H1 (cell line): ENCODE measurements around the gene GNA12. TPM values are rescaled to one million over a fixed set of nuclear protein-coding genes. Genes with fewer than 3 reads are reported as not detected.

Experiments used
- CTCF ChIA-PET: fragments of 300-600 bp; sonication (Branson Sonifier 250); formaldehyde crosslinking; loops from one replicate; lab custom pipeline; 2021; ENCODE audit not compliant: partially characterized antibody; lab: Charles Lee
- POLR2A ChIA-PET: fragments of 300-600 bp; sonication (Branson Sonifier 250); formaldehyde crosslinking; loops from one replicate; lab custom pipeline; 2021; ENCODE audit warnings: inconsistent platforms; ENCODE audit not compliant: partially characterized antibody; lab: Charles Lee
- DNase-seq, 2 experiments: peaks; one replicate each; pipeline versions ENCODE4 v3.0.0 to v3.0.0-alpha.2; 2010 to 2022; ENCODE audit warnings: low spot score in 2 of 2, low read depth in 1 of 2, mixed read lengths in 1 of 2
- FAIRE-seq: peaks from 2 replicates; lab custom pipeline; 2011; peaks lifted over from hg19 to GRCh38; lab: Jason Lieb, UNC
- H2AFZ ChIP-seq: 2 replicates; pipeline ENCODE4 v1.8.1; 2012; ENCODE audit warnings: low read length, inconsistent platforms
- H2AK5ac ChIP-seq: 2 replicates; pipeline ENCODE4 v1.6.1; 2013; ENCODE audit warnings: low read depth, low read length
- H2BK120ac ChIP-seq: replicated peaks from 2 replicates; pipeline ENCODE3; 2013; ENCODE audit warnings: low read depth, low read length, inconsistent platforms
- H2BK12ac ChIP-seq: 2 replicates; pipeline ENCODE4 v1.6.1; 2013; ENCODE audit warnings: low read depth, low read length
- H2BK15ac ChIP-seq: 2 replicates; pipeline ENCODE4 v1.6.1; 2013; ENCODE audit warnings: low read length
- H2BK20ac ChIP-seq: 2 replicates; pipeline ENCODE4 v1.6.1; 2013; ENCODE audit warnings: low read length
- H2BK5ac ChIP-seq: 2 replicates; pipeline ENCODE4 v1.6.1; 2013; ENCODE audit warnings: low read depth, low read length
- H3K14ac ChIP-seq: 2 replicates; pipeline ENCODE4 v1.6.1; 2013; ENCODE audit warnings: inconsistent platforms; ENCODE audit not compliant: insufficient read length
- H3K18ac ChIP-seq: 2 replicates; pipeline ENCODE4 v1.6.1; 2013; ENCODE audit warnings: low read length; ENCODE audit errors: extremely low read depth
- H3K23ac ChIP-seq: 2 replicates; pipeline ENCODE4 v1.6.1; 2013; ENCODE audit warnings: inconsistent platforms; ENCODE audit not compliant: insufficient read length
- H3K23me2 ChIP-seq: 2 replicates; pipeline ENCODE4 v1.6.1; 2013; ENCODE audit warnings: low read depth, low read length
- H3K27ac ChIP-seq: 2 replicates; pipeline ENCODE4 v1.6.1; 2011; ENCODE audit warnings: low read depth, low read length, inconsistent platforms
- H3K27me3 ChIP-seq, 4 experiments: replicated peaks in 1 of 4; 1 replicate in 1 of 4; 2 replicates in 3 of 4; pipeline versions ENCODE4 v1.6.1 to v1.8.1; 2011 to 2013; ENCODE audit warnings: low read length in 3 of 4, mild to moderate bottlenecking in 3 of 4, inconsistent platforms in 2 of 4, mixed read lengths in 2 of 4, moderate library complexity in 1 of 4; ENCODE audit not compliant: control insufficient read depth in 3 of 4, insufficient read depth in 3 of 4; ENCODE audit errors: extremely low read depth in 1 of 4
- H3K36me3 ChIP-seq, 4 experiments: 2 replicates each; pipeline versions ENCODE4 v1.6.1 to v1.8.1; 2011 to 2013; ENCODE audit warnings: mild to moderate bottlenecking in 4 of 4, low read length in 3 of 4, moderate library complexity in 2 of 4, control low read depth in 1 of 4, inconsistent platforms in 1 of 4; ENCODE audit not compliant: insufficient read depth in 4 of 4, control insufficient read depth in 2 of 4
- H3K4ac ChIP-seq: replicated peaks from 2 replicates; pipeline ENCODE3; 2013; ENCODE audit warnings: low read length, low read depth, mixed read lengths, inconsistent platforms; ENCODE audit not compliant: insufficient read length
- H3K4me1 ChIP-seq, 4 experiments: replicated peaks in 1 of 4; 1 replicate in 1 of 4; 2 replicates in 3 of 4; pipeline versions ENCODE4 v1.6.1 to v1.8.1; 2011 to 2013; ENCODE audit warnings: low read length in 3 of 4, inconsistent platforms in 2 of 4, mixed read lengths in 1 of 4; ENCODE audit not compliant: insufficient read depth in 4 of 4, control insufficient read depth in 3 of 4
- H3K4me2 ChIP-seq, 2 experiments: 2 replicates each; pipeline versions ENCODE4 v1.6.1 to v1.8.1; 2011 to 2013; ENCODE audit warnings: low read depth in 2 of 2, low read length in 2 of 2, control low read depth in 1 of 2, inconsistent platforms in 1 of 2, mild to moderate bottlenecking in 1 of 2; ENCODE audit not compliant: insufficient read depth in 1 of 2
- H3K4me3 ChIP-seq, 4 experiments: fragments of 200-600, 300-600 bp in 1 of 4; sonication (generic), shearing (Covaris generic), sonication (Bioruptor Twin) in 1 of 4; 2 replicates each; pipeline versions ENCODE4 v1.5.1 to v1.8.1; 2011 to 2016; ENCODE audit warnings: low read length in 4 of 4, low read depth in 3 of 4, control low read depth in 2 of 4, inconsistent platforms in 2 of 4, mild to moderate bottlenecking in 2 of 4, mixed read lengths in 1 of 4, moderate library complexity in 1 of 4; ENCODE audit not compliant: insufficient read depth in 2 of 4; ENCODE audit errors: extremely low read depth in 1 of 4
- H3K56ac ChIP-seq: replicated peaks from 2 replicates; pipeline ENCODE3; 2013; ENCODE audit warnings: low read depth, mild to moderate bottlenecking, mixed read lengths, low read length, inconsistent platforms; ENCODE audit not compliant: insufficient read length
- H3K79me1 ChIP-seq: 2 replicates; pipeline ENCODE4 v1.6.1; 2013; ENCODE audit warnings: low read depth, low read length, control low read depth
- H3K79me2 ChIP-seq, 2 experiments: 2 replicates each; pipeline versions ENCODE4 v1.6.1 to v1.8.1; 2012 to 2013; ENCODE audit warnings: low read length in 2 of 2, mild to moderate bottlenecking in 2 of 2, inconsistent platforms in 1 of 2; ENCODE audit not compliant: insufficient read depth in 2 of 2, control insufficient read depth in 1 of 2
- H3K9ac ChIP-seq, 4 experiments: replicated peaks in 1 of 4; 1 replicate in 1 of 4; 2 replicates in 3 of 4; pipeline versions ENCODE4 v1.6.1 to v1.8.1; 2011 to 2013; ENCODE audit warnings: low read depth in 3 of 4, low read length in 3 of 4, control low read depth in 2 of 4, mild to moderate bottlenecking in 2 of 4, moderate library complexity in 2 of 4, inconsistent platforms in 1 of 4; ENCODE audit errors: extremely low read depth in 1 of 4
- H3K9me3 ChIP-seq, 2 experiments: 2 replicates each; pipeline versions ENCODE4 v1.6.1 to v1.8.1; 2012 to 2013; ENCODE audit warnings: mild to moderate bottlenecking in 2 of 2, moderate library complexity in 2 of 2, control low read depth in 1 of 2, inconsistent platforms in 1 of 2, low read depth in 1 of 2, low read length in 1 of 2, mixed read lengths in 1 of 2; ENCODE audit not compliant: insufficient read depth in 2 of 2
- H4K20me1 ChIP-seq, 2 experiments: replicated peaks in 1 of 2; 2 replicates each; pipeline versions ENCODE3 to v1.8.1; 2011 to 2013; ENCODE audit warnings: inconsistent platforms in 2 of 2, low read length in 2 of 2, mild to moderate bottlenecking in 1 of 2; ENCODE audit not compliant: insufficient read depth in 2 of 2, control insufficient read depth in 1 of 2
- H4K5ac ChIP-seq: 2 replicates; pipeline ENCODE4 v1.6.1; 2013; ENCODE audit warnings: low read length, low read depth, mixed read lengths, inconsistent platforms; ENCODE audit not compliant: insufficient read length
- H4K8ac ChIP-seq: 2 replicates; pipeline ENCODE4 v1.8.0; 2013; ENCODE audit warnings: mild to moderate bottlenecking, moderate library complexity, low read length, inconsistent platforms; ENCODE audit not compliant: insufficient read depth; ENCODE audit errors: extremely low read depth
- H4K91ac ChIP-seq: replicated peaks from 2 replicates; pipeline ENCODE3; 2013; ENCODE audit warnings: low read length, mixed read lengths, inconsistent platforms; ENCODE audit not compliant: insufficient read length
- CREB1 ChIP-seq: IDR thresholded peaks from 2 replicates; pipeline ENCODE4 v1.6.1; 2012; ENCODE audit warnings: inconsistent platforms
- NANOG ChIP-seq: IDR thresholded peaks from 2 replicates; pipeline ENCODE4 v1.6.1; 2011; ENCODE audit warnings: low read length, low read depth, mild to moderate bottlenecking, inconsistent platforms; ENCODE audit not compliant: insufficient read depth, poor library complexity, severe bottlenecking
- PHF8 ChIP-seq: fragments of 200-600 bp; sonication (generic); conservative IDR thresholded peaks from 2 replicates; pipeline ENCODE4 v1.7.1; 2012; ENCODE audit warnings: low read depth, mild to moderate bottlenecking, inconsistent platforms, low read length, moderate library complexity
- POLR2A ChIP-seq, 2 experiments: IDR thresholded peaks; 1 replicate in 1 of 2; 2 replicates in 1 of 2; pipeline ENCODE4 v1.6.1; 2011; ENCODE audit warnings: low read depth in 2 of 2, low read length in 2 of 2, mild to moderate bottlenecking in 2 of 2; ENCODE audit errors: control extremely low read depth in 1 of 2
- POU5F1 ChIP-seq: IDR thresholded peaks from 2 replicates; pipeline ENCODE4 v1.6.1; 2011; ENCODE audit warnings: low read depth, mild to moderate bottlenecking, low read length, moderate library complexity
- RBBP5 ChIP-seq: IDR thresholded peaks from 2 replicates; pipeline ENCODE4 v1.7.1; 2012; ENCODE audit warnings: low read depth, mild to moderate bottlenecking, inconsistent platforms, low read length, moderate library complexity, borderline replicate concordance
- SIRT6 ChIP-seq: IDR thresholded peaks from one replicate; pipeline ENCODE4 v1.7.1; 2012; ENCODE audit warnings: low read length, inconsistent platforms
- SP1 ChIP-seq: IDR thresholded peaks from 2 replicates; pipeline ENCODE4 v1.6.1; 2011; ENCODE audit warnings: low read depth, low read length
- SP2 ChIP-seq: IDR thresholded peaks from 2 replicates; pipeline ENCODE4 v1.6.1; 2012; ENCODE audit warnings: mild to moderate bottlenecking, low read length, inconsistent platforms
- TAF7 ChIP-seq: optimal IDR thresholded peaks from 2 replicates; pipeline ENCODE3; 2011; ENCODE audit warnings: low read depth, mild to moderate bottlenecking, inconsistent platforms, low read length, moderate library complexity, borderline replicate concordance
- TEAD4 ChIP-seq: IDR thresholded peaks from 2 replicates; pipeline ENCODE4 v1.6.1; 2012; ENCODE audit warnings: low read depth, low read length, inconsistent platforms, mixed read lengths
- WGBS, 2 experiments: shearing (Covaris generic) in 1 of 2; methylation state at CpG; one replicate each; pipeline versions ENCODE4 v1.1.6 to v1.1.7; 2013 to 2015; ENCODE audit warnings: low lambda C conversion rate in 2 of 2, mixed read lengths in 2 of 2, inconsistent platforms in 1 of 2, low coverage in 1 of 2, missing lambda C conversion rate in 1 of 2; ENCODE audit not compliant: insufficient replicate concordance in 2 of 2, insufficient coverage in 1 of 2, insufficient read length in 1 of 2; ENCODE audit errors: extremely low coverage in 1 of 2, missing lambda C conversion rate in 1 of 2; 5-methylcytosine and 5-hydroxymethylcytosine counted together
- polyA plus RNA-seq, 7 experiments: library from polyadenylated mRNA; depleted of rRNA in 3 of 7; stranded (reverse) in 5 of 7; unstranded in 2 of 7; fragments of >200 nt in 5 of 7; fragments of 200-250 nt in 2 of 7; gene quantifications; 1 replicate in 5 of 7; 2 replicates in 1 of 7; 4 replicates in 1 of 7; pipeline versions ENCODE4 v1.2.1 to v1.2.3, GENCODE V29; 2011 to 2013; ENCODE audit warnings: missing spikeins in 2 of 7, mixed read lengths in 2 of 7
- total RNA-seq: library from RNA; stranded (reverse); fragmentation: NEBNext Ultra II Directional; extraction: Animal tissue kit (Norgen Biotek cat#: 25700); gene quantifications from 2 replicates; pipeline ENCODE4 v1.2.1, GENCODE V29; 2021
- TF ChIP-seq, protein P1 (sequence below): IDR thresholded peaks from 2 replicates; pipeline ENCODE4 v1.6.1; 2012; ENCODE audit warnings: inconsistent platforms

GNA12 gene
- total and polyA plus RNA-seq, 2 of the 8 experiments (the other 6 are each of a cell fraction or from before 2014, with no cell fraction given) = 96.5 to 109 TPM

DNA sequence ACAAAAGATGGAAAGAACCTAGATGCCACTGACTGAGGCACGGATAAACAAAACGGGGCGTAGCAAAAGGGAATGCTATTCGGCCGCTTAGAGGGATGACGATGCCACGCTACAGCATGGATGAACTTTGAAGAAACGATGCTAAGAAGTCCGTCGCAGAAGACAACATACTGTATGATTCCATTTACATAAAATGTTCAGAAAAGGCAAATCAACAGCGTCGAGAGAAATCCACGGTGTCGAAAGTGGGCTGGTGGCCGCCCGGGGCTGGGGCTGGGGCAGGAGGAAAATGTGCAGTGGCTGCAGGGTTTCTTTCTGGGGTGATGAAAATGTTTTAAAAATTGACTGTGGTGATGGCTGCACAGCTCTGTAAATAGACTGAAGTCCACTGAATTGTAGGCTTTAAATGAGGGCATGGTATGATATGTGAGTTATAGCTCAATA, 24.1 kb downstream of the GNA12 start:
- Histone ChIP-seq H3K4me3 (no peak overlapping the region), H3K36me3 (no peaks in the 10 kb centered on the region), H3K4me1 (peaks cover 52 to 67% (median 61%) of the 10 kb centered on the region in 4 experiments), H3K9me3 (no peaks in the 10 kb centered on the region), H3K56ac (no peak overlapping the region), H2BK20ac (peak overlapping the region; percentile 65; the same call in 1 of the 2 replicates), H3K23me2 (no peaks in the 10 kb centered on the region; the same call in 1 of the 2 replicates), H3K18ac (peak overlapping the region; percentile 57; the same call in 1 of the 2 replicates), H2BK5ac (peak overlapping the region; percentile 75), H2AK5ac (peak overlapping the region; percentile 82; the same call in 1 of the 2 replicates), H4K8ac (no peak overlapping the region), H3K79me2 (peaks cover 33 to 87% of the 10 kb centered on the region in 2 experiments), H3K79me1 (peaks cover 7% of the 10 kb centered on the region; the same call in 1 of the 2 replicates), H2BK12ac (peak overlapping the region; percentile 91), H3K9ac (no peak overlapping the region; a peak in 2 of 7 replicates), H2BK15ac (0 out of 2 replicates have a peak overlapping the region, but pooled peaks have one; percentile 75), H3K14ac (no peak overlapping the region), H3K4ac (peak overlapping the region; percentile 46), H2BK120ac (no peak overlapping the region), H4K5ac (no peak overlapping the region), H3K27me3 (no peaks in the 10 kb centered on the region), H3K27ac (no peak overlapping the region; the same call in 1 of the 2 replicates), H4K91ac (peak overlapping the region; percentile 69), H2AFZ (no peak overlapping the region), H3K4me2 (peak overlapping the region in 1 of 2 experiments; percentile 40; a peak in 2 of 4 replicates), H3K23ac (no peak overlapping the region), H4K20me1 (no peaks in the 10 kb centered on the region)
- 92% methylated on average over 16 of the region's 16 CpGs; no CpG with 5 or more reads in 1 of the 2 experiments for WGBS, 2 experiments
- no peak for TF ChIP-seq NANOG
- no peak for TF ChIP-seq CREB1
- TF ChIP-seq RBBP5 = no peak
- no peak for TF ChIP-seq PHF8
- no peak for TF ChIP-seq POU5F1
- no peak for TF ChIP-seq SP1
- TF ChIP-seq POLR2A (IDR thresholded peaks at IDR 0.05; ENCODE audit: control extremely low read depth in 1 of 2, low read depth in 2 of 2, low read length in 2 of 2) = no peak
- TF ChIP-seq SIRT6 = no peak
- TF ChIP-seq, protein P1, sequence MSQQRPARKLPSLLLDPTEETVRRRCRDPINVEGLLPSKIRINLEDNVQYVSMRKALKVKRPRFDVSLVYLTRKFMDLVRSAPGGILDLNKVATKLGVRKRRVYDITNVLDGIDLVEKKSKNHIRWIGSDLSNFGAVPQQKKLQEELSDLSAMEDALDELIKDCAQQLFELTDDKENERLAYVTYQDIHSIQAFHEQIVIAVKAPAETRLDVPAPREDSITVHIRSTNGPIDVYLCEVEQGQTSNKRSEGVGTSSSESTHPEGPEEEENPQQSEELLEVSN = no peak
- TF ChIP-seq TAF7 = no peak
- no peak for TF ChIP-seq TEAD4
- TF ChIP-seq SP2 = no peak
- DNase-seq (no peak), FAIRE-seq (no peak)
- ChIA-PET POLR2A (interaction anchor here (1.1 to 1.9 kb wide), 3 partner anchors 12 to 23 kb away, joined by 3 to 11 read pairs (median 3); no protein-coding TSS in a partner anchor), CTCF (interaction anchor here (0.7 to 3.7 kb wide), 10 partner anchors 12 to 343 kb away, joined by 3 to 13 read pairs (median 4); no protein-coding TSS in a partner anchor)
